HCT116 (cell line): ENCODE measurements around the gene ATP8A2. TPM values are rescaled to one million over a fixed set of nuclear protein-coding genes. Genes with fewer than 3 reads are reported as not detected.
A peak's percentile ranks its signal among the peaks of the same experiment; 100 is the strongest.

Source experiments
- ATAC-seq: fragments of 200-7000 bp; cut with Tn5 transposase; 2 replicates; pipeline ENCODE4 v1.9.1; 2020; ENCODE audit warnings: mild to moderate bottlenecking, moderate library complexity
- BruUV-seq: library from RNA; stranded (reverse); fragments of 400-500 nt; replicated peaks from 2 replicates; lab custom pipeline; 2021; lab: Mats Ljungman, UMichigan
- CTCF ChIA-PET: fragments of 300-600 bp; sonication (Branson Sonifier 250); formaldehyde crosslinking; loops from one replicate; lab custom pipeline; 2021; ENCODE audit warnings: antibody characterized with exemption; lab: Charles Lee
- POLR2A ChIA-PET: fragments of 300-600, 350-600 bp; sonication (Branson Sonifier 250); formaldehyde crosslinking; loops from one replicate; lab custom pipeline; 2021; ENCODE audit warnings: antibody characterized with exemption; lab: Charles Lee
- RAD21 ChIA-PET, 2 experiments: fragments of 300-600 bp; sonication (Branson Sonifier 250); formaldehyde crosslinking; loops; one replicate each; lab custom pipeline; 2023; ENCODE audit warnings: low total read pairs in 2 of 2; ENCODE audit not compliant: uncharacterized antibody in 2 of 2, unreplicated experiment in 2 of 2, low non-redundant PET in 1 of 2; lab: Charles Lee
- DNase-seq: peaks from one replicate; pipeline ENCODE4 v3.0.0-alpha.2; 2010; ENCODE audit warnings: low read depth, low spot score
- H2AFZ ChIP-seq: fragments of 200-600 bp; shearing (Covaris generic), sonication (generic); 2 replicates; pipeline ENCODE4 v1.6.1; 2017; ENCODE audit warnings: low read depth, mixed run types, mixed read lengths, antibody characterized with exemption, low read length; ENCODE audit not compliant: poor library complexity, severe bottlenecking
- H3K27ac ChIP-seq: 2 replicates; pipeline ENCODE4 v1.5.1; 2012; ENCODE audit warnings: low read depth, low read length
- H3K27me3 ChIP-seq: fragments of 200-600 bp; sonication (generic); 2 replicates; pipeline ENCODE4 v1.6.1; 2016; ENCODE audit warnings: mixed run types, low read length, mixed read lengths; ENCODE audit not compliant: insufficient read depth
- H3K36me3 ChIP-seq, 2 experiments: fragments of 200-500 bp in 1 of 2; fragments of 200-600 bp in 1 of 2; sonication (Bioruptor generic) in 1 of 2; sonication (generic) in 1 of 2; 2 replicates each; pipeline versions ENCODE4 v1.5.1 to v1.6.1; 2014 to 2016; ENCODE audit warnings: low read length in 2 of 2, inconsistent platforms in 1 of 2, mixed read lengths in 1 of 2, mixed run types in 1 of 2; ENCODE audit not compliant: insufficient read depth in 2 of 2, control insufficient read depth in 1 of 2
- H3K4me1 ChIP-seq, 2 experiments: fragments of 200-600 bp in 1 of 2; sonication (generic) in 1 of 2; 2 replicates each; pipeline versions ENCODE4 v1.5.1 to v1.6.1; 2012 to 2017; ENCODE audit warnings: low read length in 2 of 2, inconsistent platforms in 1 of 2, mild to moderate bottlenecking in 1 of 2, mixed read lengths in 1 of 2, mixed run types in 1 of 2, moderate library complexity in 1 of 2; ENCODE audit not compliant: insufficient read depth in 2 of 2, control insufficient read depth in 1 of 2
- H3K4me2 ChIP-seq: fragments of 200-600 bp; sonication (generic); 2 replicates; pipeline ENCODE4 v1.6.1; 2017; ENCODE audit warnings: mixed run types, low read length, mixed read lengths
- H3K4me3 ChIP-seq, 2 experiments: fragments of 200-600 bp in 1 of 2; sonication (generic) in 1 of 2; replicated peaks in 1 of 2; 2 replicates each; pipeline ENCODE4 v1.5.1; 2011 to 2016; ENCODE audit warnings: low read length in 2 of 2, control low read depth in 1 of 2, low read depth in 1 of 2, mild to moderate bottlenecking in 1 of 2, mixed read lengths in 1 of 2, mixed run types in 1 of 2
- H3K79me2 ChIP-seq: fragments of 200-600 bp; sonication (generic); 2 replicates; pipeline ENCODE4 v1.6.1; 2017; ENCODE audit warnings: mild to moderate bottlenecking, mixed run types, low read length, moderate library complexity, mixed read lengths; ENCODE audit not compliant: insufficient read depth
- H3K9ac ChIP-seq: fragments of 200-600 bp; sonication (generic); 2 replicates; pipeline ENCODE4 v1.6.1; 2016; ENCODE audit warnings: low read length, mixed read lengths
- H3K9me2 ChIP-seq: fragments of 200-600 bp; sonication (generic), shearing (Covaris generic); 2 replicates; pipeline ENCODE4 v1.6.1; 2017; ENCODE audit warnings: mixed run types, mild to moderate bottlenecking, moderate library complexity; ENCODE audit not compliant: insufficient read depth
- H3K9me3 ChIP-seq, 2 experiments: fragments of 200-500 bp in 1 of 2; fragments of 200-600 bp in 1 of 2; sonication (Bioruptor generic) in 1 of 2; sonication (generic) in 1 of 2; 2 replicates each; pipeline ENCODE4 v1.6.1; 2014 to 2017; ENCODE audit warnings: low read length in 2 of 2, mixed read lengths in 2 of 2, inconsistent platforms in 1 of 2, low read depth in 1 of 2, mild to moderate bottlenecking in 1 of 2, mixed run types in 1 of 2, moderate library complexity in 1 of 2; ENCODE audit not compliant: control insufficient read depth in 1 of 2, insufficient read depth in 1 of 2
- H4K20me1 ChIP-seq: fragments of 200-600 bp; sonication (generic), shearing (Covaris generic); 2 replicates; pipeline ENCODE4 v1.6.1; 2017; ENCODE audit warnings: mixed run types, mild to moderate bottlenecking, moderate library complexity; ENCODE audit not compliant: insufficient read depth
- ELF1 ChIP-seq: IDR thresholded peaks from 2 replicates; pipeline ENCODE4 v1.6.1; 2012; ENCODE audit warnings: low read depth, borderline replicate concordance
- EZH2 ChIP-seq: fragments of 200-600 bp; sonication (generic); IDR thresholded peaks from 2 replicates; pipeline ENCODE4 v1.6.1; 2017; ENCODE audit warnings: antibody characterized with exemption, mixed run types
- FOSL1 ChIP-seq: IDR thresholded peaks from 2 replicates; pipeline ENCODE4 v1.6.1; 2012; ENCODE audit warnings: low read depth
- JUND ChIP-seq: IDR thresholded peaks from 2 replicates; pipeline ENCODE4 v1.6.1; 2012
- SRF ChIP-seq: IDR thresholded peaks from 2 replicates; pipeline ENCODE4 v1.6.1; 2012; ENCODE audit warnings: low read depth
- intact Hi-C: fragments of 100-400 bp; cut with micrococcal nuclease; formaldehyde crosslinking; loops from 2 replicates; pipeline ENCODE4 v1.10.0; 2022
- total RNA-seq: library from RNA; stranded (reverse); gene quantifications from one replicate; pipeline ENCODE4 v1.2.1, GENCODE V29; 2021; ENCODE audit not compliant: unreplicated experiment
- TF ChIP-seq, protein P1 (sequence below): IDR thresholded peaks from 2 replicates; pipeline ENCODE4 v1.6.1; 2012; ENCODE audit warnings: low read depth
- TF ChIP-seq, protein P2 (sequence below): IDR thresholded peaks from 2 replicates; pipeline ENCODE4 v1.6.1; 2011; ENCODE audit warnings: mild to moderate bottlenecking, low read length, moderate library complexity; ENCODE audit not compliant: insufficient replicate concordance; ENCODE audit errors: extremely low read depth

The ATP8A2 gene
- total RNA-seq, 1 experiment from 2014 or later, result not detected

DNA sequence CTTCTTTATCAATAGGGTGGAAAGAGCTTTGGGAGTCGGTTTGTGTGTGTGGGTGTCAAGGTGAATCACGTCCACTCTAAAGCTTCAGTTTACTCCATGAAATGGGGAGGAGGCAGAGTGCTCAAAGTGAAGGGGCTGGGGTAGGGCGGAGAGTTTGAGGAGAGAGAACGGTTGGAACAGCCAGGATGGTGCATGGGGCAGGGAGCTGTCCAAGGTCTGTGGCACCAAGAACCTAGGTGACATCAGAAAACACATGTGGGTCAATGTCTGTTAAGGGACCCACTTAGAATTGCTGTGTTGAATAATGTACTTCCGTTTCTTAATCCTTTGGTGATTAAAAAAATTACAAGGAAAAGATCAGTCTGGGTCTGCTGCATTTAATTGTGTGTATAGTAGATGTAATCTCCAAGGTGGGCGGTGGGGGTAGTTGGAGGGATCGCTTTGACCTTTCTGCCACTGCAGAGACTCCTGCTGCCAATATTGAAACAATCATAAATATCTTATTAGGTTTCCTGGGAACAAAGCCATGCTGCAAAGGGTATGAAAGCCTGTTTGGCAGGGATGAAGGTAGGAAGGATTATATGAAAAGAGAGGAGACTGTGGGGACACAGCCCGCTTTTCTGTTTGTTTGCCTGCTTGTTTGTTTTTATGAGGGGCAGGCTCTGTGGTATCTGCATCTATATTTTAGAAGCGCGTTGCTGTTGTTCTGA, 122.3 kb downstream of the ATP8A2 start:
- H3K27me3 ChIP-seq, result peaks cover 67% of the 10 kb centered on the region
- H3K4me1 ChIP-seq, result no peaks in the 10 kb centered on the region
- TF ChIP-seq, protein P1, sequence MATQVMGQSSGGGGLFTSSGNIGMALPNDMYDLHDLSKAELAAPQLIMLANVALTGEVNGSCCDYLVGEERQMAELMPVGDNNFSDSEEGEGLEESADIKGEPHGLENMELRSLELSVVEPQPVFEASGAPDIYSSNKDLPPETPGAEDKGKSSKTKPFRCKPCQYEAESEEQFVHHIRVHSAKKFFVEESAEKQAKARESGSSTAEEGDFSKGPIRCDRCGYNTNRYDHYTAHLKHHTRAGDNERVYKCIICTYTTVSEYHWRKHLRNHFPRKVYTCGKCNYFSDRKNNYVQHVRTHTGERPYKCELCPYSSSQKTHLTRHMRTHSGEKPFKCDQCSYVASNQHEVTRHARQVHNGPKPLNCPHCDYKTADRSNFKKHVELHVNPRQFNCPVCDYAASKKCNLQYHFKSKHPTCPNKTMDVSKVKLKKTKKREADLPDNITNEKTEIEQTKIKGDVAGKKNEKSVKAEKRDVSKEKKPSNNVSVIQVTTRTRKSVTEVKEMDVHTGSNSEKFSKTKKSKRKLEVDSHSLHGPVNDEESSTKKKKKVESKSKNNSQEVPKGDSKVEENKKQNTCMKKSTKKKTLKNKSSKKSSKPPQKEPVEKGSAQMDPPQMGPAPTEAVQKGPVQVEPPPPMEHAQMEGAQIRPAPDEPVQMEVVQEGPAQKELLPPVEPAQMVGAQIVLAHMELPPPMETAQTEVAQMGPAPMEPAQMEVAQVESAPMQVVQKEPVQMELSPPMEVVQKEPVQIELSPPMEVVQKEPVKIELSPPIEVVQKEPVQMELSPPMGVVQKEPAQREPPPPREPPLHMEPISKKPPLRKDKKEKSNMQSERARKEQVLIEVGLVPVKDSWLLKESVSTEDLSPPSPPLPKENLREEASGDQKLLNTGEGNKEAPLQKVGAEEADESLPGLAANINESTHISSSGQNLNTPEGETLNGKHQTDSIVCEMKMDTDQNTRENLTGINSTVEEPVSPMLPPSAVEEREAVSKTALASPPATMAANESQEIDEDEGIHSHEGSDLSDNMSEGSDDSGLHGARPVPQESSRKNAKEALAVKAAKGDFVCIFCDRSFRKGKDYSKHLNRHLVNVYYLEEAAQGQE, result peak; percentile 42
- TF ChIP-seq JUND, result no peak
- no peaks in the 10 kb centered on the region for H4K20me1 ChIP-seq
- H3K27ac ChIP-seq, result no peak overlapping the region
- H3K9me3 ChIP-seq, result no peaks in the 10 kb centered on the region
- no peaks in the 10 kb centered on the region for H3K79me2 ChIP-seq
- H2AFZ ChIP-seq, result no peak overlapping the region
- no peak overlapping the region for H3K4me2 ChIP-seq
- RAD21 ChIA-PET, result no interaction called here
- H3K36me3 ChIP-seq, result no peaks in the 10 kb centered on the region
- BruUV-seq, result no TSS peak
- intact Hi-C loops, result no loop called here
- no peak for DNase-seq
- CTCF ChIA-PET, result interaction anchor here (1.0 kb wide), 1 partner anchor 46 kb away, joined by 3 read pairs; no protein-coding TSS in a partner anchor
- H3K9me2 ChIP-seq, result no peaks in the 10 kb centered on the region
- POLR2A ChIA-PET, result no interaction called here
- no peak overlapping the region for H3K4me3 ChIP-seq
- ATAC-seq, result no peak
- H3K9ac ChIP-seq, result no peak overlapping the region

DNA sequence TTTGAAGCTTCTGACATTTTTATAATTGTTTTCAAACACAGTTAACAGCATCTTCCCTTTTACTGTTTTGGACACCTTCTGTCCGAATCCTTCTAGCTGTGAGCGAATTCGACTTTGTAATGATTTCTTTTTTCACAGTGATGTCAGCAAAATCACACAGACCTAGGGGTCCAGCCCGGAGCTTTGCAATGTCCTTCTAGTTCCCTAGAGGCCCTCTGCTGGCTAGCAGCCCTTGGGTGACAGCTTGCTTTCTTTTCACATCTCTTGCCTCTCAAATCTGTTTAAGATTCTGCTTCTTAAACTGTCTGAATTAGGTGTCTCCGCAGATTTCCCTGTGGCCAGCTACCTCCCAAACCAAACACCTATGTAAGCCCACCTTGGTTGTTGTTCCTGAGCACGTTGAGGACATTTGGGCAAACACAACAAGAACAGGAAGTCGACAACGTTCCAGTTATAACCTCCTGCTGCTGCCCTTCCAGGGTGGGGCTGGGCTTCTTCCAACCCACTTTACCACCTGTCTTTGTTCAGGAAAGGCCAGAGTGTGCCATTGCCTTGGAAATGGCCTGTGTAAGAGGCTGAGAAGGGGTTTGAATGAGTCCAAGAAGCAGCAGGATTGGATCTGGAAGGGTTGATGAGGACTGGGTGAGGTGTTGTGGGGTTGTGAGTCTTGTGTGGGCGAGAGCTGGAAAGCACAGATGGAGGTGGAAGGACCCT, 123.1 kb downstream of the ATP8A2 start:
- TF ChIP-seq ELF1 (no peak), EZH2 (no peak), FOSL1 (no peak), SRF (no peak)
- TF ChIP-seq, protein P2, sequence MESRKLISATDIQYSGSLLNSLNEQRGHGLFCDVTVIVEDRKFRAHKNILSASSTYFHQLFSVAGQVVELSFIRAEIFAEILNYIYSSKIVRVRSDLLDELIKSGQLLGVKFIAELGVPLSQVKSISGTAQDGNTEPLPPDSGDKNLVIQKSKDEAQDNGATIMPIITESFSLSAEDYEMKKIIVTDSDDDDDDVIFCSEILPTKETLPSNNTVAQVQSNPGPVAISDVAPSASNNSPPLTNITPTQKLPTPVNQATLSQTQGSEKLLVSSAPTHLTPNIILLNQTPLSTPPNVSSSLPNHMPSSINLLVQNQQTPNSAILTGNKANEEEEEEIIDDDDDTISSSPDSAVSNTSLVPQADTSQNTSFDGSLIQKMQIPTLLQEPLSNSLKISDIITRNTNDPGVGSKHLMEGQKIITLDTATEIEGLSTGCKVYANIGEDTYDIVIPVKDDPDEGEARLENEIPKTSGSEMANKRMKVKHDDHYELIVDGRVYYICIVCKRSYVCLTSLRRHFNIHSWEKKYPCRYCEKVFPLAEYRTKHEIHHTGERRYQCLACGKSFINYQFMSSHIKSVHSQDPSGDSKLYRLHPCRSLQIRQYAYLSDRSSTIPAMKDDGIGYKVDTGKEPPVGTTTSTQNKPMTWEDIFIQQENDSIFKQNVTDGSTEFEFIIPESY, result no peak
- DNase-seq, result no peak
- Histone ChIP-seq H3K9ac (no peak overlapping the region), H2AFZ (no peak overlapping the region), H4K20me1 (no peaks in the 10 kb centered on the region), H3K36me3 (no peaks in the 10 kb centered on the region), H3K4me1 (no peaks in the 10 kb centered on the region), H3K4me3 (no peak overlapping the region), H3K79me2 (no peaks in the 10 kb centered on the region), H3K27me3 (peaks cover 67% of the 10 kb centered on the region), H3K27ac (no peak overlapping the region), H3K4me2 (no peak overlapping the region), H3K9me2 (no peaks in the 10 kb centered on the region), H3K9me3 (no peaks in the 10 kb centered on the region)
- CTCF ChIA-PET, result interaction anchor here (1.0 kb wide), 1 partner anchor 47 kb away, joined by 3 read pairs; no protein-coding TSS in a partner anchor
- POLR2A ChIA-PET, result no interaction called here
- RAD21 ChIA-PET, result no interaction called here
- intact Hi-C loops, result no loop called here
- no peak for ATAC-seq
- BruUV-seq, result no TSS peak
